ENCODE results near the gene HEATR1.

Gene HEATR1

GRCh38 chr1:236502972-236503639, 101.2 kb downstream of the HEATR1 start:
- CTCF ChIA-PET: no interaction called here
- Mint-ChIP-seq H3K4me3 (peak overlapping the region; percentile 44), H3K9me3 (no peaks in the 10 kb centered on the region), H3K27me3 (peaks cover 19% of the 10 kb centered on the region), H3K4me1 (peaks cover 16% of the 10 kb centered on the region), H3K36me3 (no peaks in the 10 kb centered on the region), H3K27ac (peak overlapping the region; percentile 80)
- no peak for DNase-seq

DNA sequence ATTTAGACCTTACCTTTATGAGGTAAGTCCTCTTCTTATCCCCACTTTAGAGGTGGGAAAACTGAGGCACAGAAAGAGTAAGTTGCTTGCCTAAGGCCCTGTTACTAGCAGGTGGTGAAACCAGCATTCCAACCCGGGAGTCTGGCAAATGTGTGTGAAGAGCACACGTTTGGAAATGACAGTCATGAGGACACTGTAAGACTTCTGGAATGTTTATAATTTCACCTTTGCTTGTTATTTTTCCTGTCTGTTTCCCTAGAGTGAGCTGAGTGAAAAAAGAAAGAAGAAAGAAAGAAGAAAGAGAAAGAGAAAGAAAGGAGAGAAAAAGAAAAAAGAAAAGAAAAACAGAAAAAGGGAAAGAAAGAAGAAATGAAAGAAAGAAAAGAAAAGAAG, 101.7 kb downstream of the HEATR1 start:
- H3K9me3 Mint-ChIP-seq: no peaks in the 10 kb centered on the region
- peak overlapping the region; percentile 80 for H3K27ac Mint-ChIP-seq
- no peaks in the 10 kb centered on the region for H3K36me3 Mint-ChIP-seq
- no peak for DNase-seq
- CTCF ChIA-PET: no interaction called here
- H3K4me1 Mint-ChIP-seq: peaks cover 16% of the 10 kb centered on the region
- peaks cover 19% of the 10 kb centered on the region for H3K27me3 Mint-ChIP-seq
- H3K4me3 Mint-ChIP-seq: peak overlapping the region; percentile 44

GRCh38 chr1:236501093-236501492, 103.2 kb downstream of the HEATR1 start:
- H3K36me3 Mint-ChIP-seq: no peaks in the 10 kb centered on the region
- CTCF ChIA-PET: interaction anchor here (0.6 to 0.9 kb wide), 2 partner anchors 11 to 13 kb away, joined by 3 to 6 read pairs; no protein-coding TSS in a partner anchor
- H3K27ac Mint-ChIP-seq: no peak overlapping the region

More at GRCh38 chr1:236501093-236501492, 103.2 kb downstream of the HEATR1 start:
- DNase-seq: no peak
- H3K9me3 Mint-ChIP-seq: no peaks in the 10 kb centered on the region
- peaks cover 16% of the 10 kb centered on the region for H3K4me1 Mint-ChIP-seq
- no peak overlapping the region for H3K4me3 Mint-ChIP-seq
- H3K27me3 Mint-ChIP-seq: peaks cover 26% of the 10 kb centered on the region

Measured in activated naive CD4-positive, alpha-beta T cell treated with anti-CD3 and anti-CD28 coated beads, Interleukin-2, amount 10 ng/mL, durations not matched to agents 7 days and 5 days (primary cell).